Esophagus muscularis mucosa (tissue), 2 donors: ENCODE results near the gene UBXN6.

Source experiments
- POLR2A ChIP-seq: fragments of 450-650 bp; IDR thresholded peaks from one replicate; pipeline ENCODE4 v1.6.1; 2017; ENCODE audit warnings: antibody characterized with exemption, moderate library complexity, mild to moderate bottlenecking, low read depth
- POLR2AphosphoS5 ChIP-seq, 2 donors: sonication (generic); formaldehyde crosslinking; IDR thresholded peaks; one replicate each; pipeline ENCODE4 v1.6.1; 2017; ENCODE audit warnings: antibody characterized with exemption in 2 of 2

GRCh38 chr19:4505570-4506448, 48.2 kb upstream of the UBXN6 start:
- TF ChIP-seq POLR2AphosphoS5 (IDR thresholded peaks at IDR 0.05) (no peak), POLR2A (no peak)
